Naive thymus-derived CD4-positive, alpha-beta T cell (primary cell): ENCODE data around the gene TUNAR. TPM values are rescaled to one million over a fixed set of nuclear protein-coding genes. Genes with fewer than 3 reads are reported as not detected.

Experiments
- ATAC-seq: fragments of 150-1000 bp; cut with Tn5 transposase; 2 replicates; pipeline ENCODE4 v1.10.0; 2021; ENCODE audit warnings: mild to moderate bottlenecking, moderate library complexity
- CTCF ChIA-PET: fragments of 350-600 bp; sonication (Branson Sonifier 250); formaldehyde crosslinking; loops from one replicate; lab custom pipeline; 2021; ENCODE audit warnings: antibody characterized with exemption; lab: Charles Lee
- POLR2A ChIA-PET: fragments of 350-600 bp; sonication (Branson Sonifier 250); formaldehyde crosslinking; loops from one replicate; lab custom pipeline; 2021; ENCODE audit warnings: antibody characterized with exemption, inconsistent platforms; lab: Charles Lee
- DNase-seq, 9 donors: peaks; one replicate each; pipeline versions ENCODE4 v3.0.0 to v3.0.0-alpha.2; 2020 to 2022; ENCODE audit warnings: mixed read lengths in 1 of 9
- H3K27ac ChIP-seq: one replicate; pipeline ENCODE4 v1.7.0; 2013; ENCODE audit warnings: mild to moderate bottlenecking, low read depth, low read length, moderate library complexity
- H3K27me3 ChIP-seq, 2 donors: one replicate each; pipeline ENCODE4 v1.7.0; 2013; ENCODE audit warnings: low read length in 2 of 2, mild to moderate bottlenecking in 2 of 2, moderate library complexity in 2 of 2; ENCODE audit not compliant: control insufficient read depth in 2 of 2, insufficient read depth in 2 of 2
- H3K36me3 ChIP-seq, 3 experiments: 1 replicate in 2 of 3; 2 replicates in 1 of 3; pipeline ENCODE4 v1.7.0; 2013; ENCODE audit warnings: low read length in 3 of 3, mild to moderate bottlenecking in 3 of 3, moderate library complexity in 1 of 3; ENCODE audit not compliant: insufficient read depth in 3 of 3, control insufficient read depth in 2 of 3
- H3K4me1 ChIP-seq, 2 donors: one replicate each; pipeline ENCODE4 v1.7.0; 2013; ENCODE audit warnings: low read length in 2 of 2, mild to moderate bottlenecking in 2 of 2, moderate library complexity in 1 of 2; ENCODE audit not compliant: control insufficient read depth in 2 of 2, insufficient read depth in 2 of 2
- H3K4me3 ChIP-seq: 2 replicates; pipeline ENCODE4 v1.7.0; 2013; ENCODE audit warnings: mild to moderate bottlenecking, low read length
- H3K9me3 ChIP-seq, 3 experiments: 1 replicate in 2 of 3; 2 replicates in 1 of 3; pipeline ENCODE4 v1.7.0; 2013; ENCODE audit warnings: low read length in 3 of 3; ENCODE audit not compliant: control insufficient read depth in 2 of 3
- H3K27ac Mint-ChIP-seq, 9 donors: one replicate each; pipeline ENCODE4 v1.8.0; 2020 to 2022; ENCODE audit warnings: mixed read lengths in 9 of 9, mild to moderate bottlenecking in 8 of 9, moderate library complexity in 5 of 9, inconsistent platforms in 2 of 9
- H3K27me3 Mint-ChIP-seq, 5 donors: one replicate each; pipeline ENCODE4 v1.8.0; 2021 to 2022; ENCODE audit warnings: mixed read lengths in 5 of 5, mild to moderate bottlenecking in 1 of 5
- H3K36me3 Mint-ChIP-seq, 5 donors: one replicate each; pipeline ENCODE4 v1.8.0; 2020 to 2022; ENCODE audit warnings: mixed read lengths in 5 of 5, mild to moderate bottlenecking in 3 of 5, inconsistent platforms in 1 of 5
- H3K4me1 Mint-ChIP-seq, 7 donors: one replicate each; pipeline ENCODE4 v1.8.0; 2020 to 2022; ENCODE audit warnings: mixed read lengths in 7 of 7, mild to moderate bottlenecking in 3 of 7, inconsistent platforms in 1 of 7
- H3K4me3 Mint-ChIP-seq, 10 donors: one replicate each; pipeline ENCODE4 v1.8.0; 2020 to 2022; ENCODE audit warnings: mild to moderate bottlenecking in 10 of 10, mixed read lengths in 10 of 10, moderate library complexity in 6 of 10, inconsistent platforms in 2 of 10
- H3K9me3 Mint-ChIP-seq, 11 donors: one replicate each; pipeline ENCODE4 v1.8.0; 2020 to 2022; ENCODE audit warnings: mixed read lengths in 11 of 11, mild to moderate bottlenecking in 4 of 11, inconsistent platforms in 1 of 11, moderate library complexity in 1 of 11
- intact Hi-C, 2 donors: fragments of 100-400 bp; cut with micrococcal nuclease; formaldehyde crosslinking; loops; one replicate each; pipeline ENCODE4 v1.15.1; 2023
- polyA plus RNA-seq, 2 donors: library from polyadenylated mRNA; unstranded; fragments of 300-500 nt; fragmentation: Illumina TruSeq; gene quantifications; one replicate each; pipeline ENCODE4 v1.2.3, GENCODE V29; 2021
- total RNA-seq, 6 experiments: library from RNA in 5 of 6; stranded (reverse) in 5 of 6; gene quantifications; 1 replicate in 5 of 6; 2 replicates in 1 of 6; pipeline ENCODE4 v1.2.3 and lab custom pipeline; 2021 to 2026

TUNAR gene
- total and polyA plus RNA-seq, 7 experiments from 2014 or later, result not detected

DNA sequence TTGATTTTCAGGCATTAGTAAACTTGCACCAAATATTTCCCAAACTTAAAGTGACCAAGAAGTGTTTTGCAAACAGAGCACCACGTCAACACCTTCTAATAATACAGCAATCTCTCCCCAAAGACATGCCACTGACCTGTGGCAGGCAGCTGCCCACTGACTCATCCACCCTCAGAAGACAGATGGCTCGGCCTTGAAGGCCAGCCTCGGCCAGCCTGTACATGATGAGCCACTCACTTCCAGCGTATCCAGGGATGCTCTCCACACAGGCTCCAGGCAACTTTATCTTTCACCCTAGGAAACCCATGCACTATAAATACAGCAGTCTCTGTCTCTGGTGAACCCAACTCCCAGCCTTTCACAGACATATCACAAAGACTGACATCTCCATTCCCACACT, 62.7 kb downstream of the TUNAR start:
- Histone ChIP-seq H3K4me1 (no peaks in the 10 kb centered on the region), H3K36me3 (no peaks in the 10 kb centered on the region), H3K4me3 (no peak overlapping the region), H3K9me3 (peaks cover 0 to 13% (median 0%) of the 10 kb centered on the region in 3 experiments), H3K27ac (no peak overlapping the region), H3K27me3 (no peaks in the 10 kb centered on the region)
- intact Hi-C loops, result loop anchor here in 1 of 2 donors (5.0 kb wide), 1 partner anchor 157 kb away; no protein-coding TSS in a partner anchor
- ChIA-PET POLR2A (no interaction called here), CTCF (no interaction called here)
- Mint-ChIP-seq H3K9me3 (peaks cover 5 to 41% (median 16%) of the 10 kb centered on the region in 11 donors), H3K4me1 (no peaks in the 10 kb centered on the region), H3K27ac (no peak overlapping the region), H3K27me3 (peaks cover 0 to 33% (median 13%) of the 10 kb centered on the region in 5 donors), H3K4me3 (no peak overlapping the region), H3K36me3 (peaks cover 0 to 4% (median 0%) of the 10 kb centered on the region in 5 donors)
- ATAC-seq (no peak), DNase-seq (no peak)

DNA sequence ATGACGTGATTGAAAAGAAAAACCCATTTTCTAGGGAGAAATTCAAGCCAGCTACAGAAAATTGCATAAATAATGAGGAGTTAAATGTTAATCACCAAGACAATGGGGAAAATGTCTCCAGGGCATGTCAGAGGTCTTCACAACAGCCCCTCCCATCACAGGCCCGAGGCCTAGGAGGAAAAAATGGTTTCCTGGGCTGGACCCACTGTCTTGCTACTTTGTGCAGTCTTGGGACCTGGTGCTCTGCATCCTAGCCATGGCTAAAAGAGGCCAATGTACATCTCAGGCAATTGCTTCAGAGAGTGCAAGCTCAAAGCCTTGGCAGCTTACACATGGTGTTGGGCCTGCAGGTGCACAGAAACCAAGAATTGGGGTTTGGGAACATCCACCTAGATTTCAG, 65.3 kb downstream of the TUNAR start:
- ChIA-PET CTCF (no interaction called here), POLR2A (no interaction called here)
- peaks cover 0 to 8% (median 0%) of the 10 kb centered on the region in 3 experiments for H3K9me3 ChIP-seq
- Mint-ChIP-seq H3K36me3 (peaks cover 0 to 4% (median 0%) of the 10 kb centered on the region in 5 donors), H3K4me3 (no peak overlapping the region), H3K4me1 (no peaks in the 10 kb centered on the region), H3K9me3 (peaks cover 4 to 44% (median 14%) of the 10 kb centered on the region in 11 donors), H3K27ac (no peak overlapping the region), H3K27me3 (peaks cover 2 to 47% (median 30%) of the 10 kb centered on the region in 5 donors)
- intact Hi-C loops, result no loop called here
- H3K27ac ChIP-seq, result no peak overlapping the region
- H3K4me1 ChIP-seq, result no peaks in the 10 kb centered on the region
- no peak for ATAC-seq
- H3K27me3 ChIP-seq, result no peaks in the 10 kb centered on the region
- H3K4me3 ChIP-seq, result no peak overlapping the region
- DNase-seq, result no peak
- no peaks in the 10 kb centered on the region for H3K36me3 ChIP-seq

DNA sequence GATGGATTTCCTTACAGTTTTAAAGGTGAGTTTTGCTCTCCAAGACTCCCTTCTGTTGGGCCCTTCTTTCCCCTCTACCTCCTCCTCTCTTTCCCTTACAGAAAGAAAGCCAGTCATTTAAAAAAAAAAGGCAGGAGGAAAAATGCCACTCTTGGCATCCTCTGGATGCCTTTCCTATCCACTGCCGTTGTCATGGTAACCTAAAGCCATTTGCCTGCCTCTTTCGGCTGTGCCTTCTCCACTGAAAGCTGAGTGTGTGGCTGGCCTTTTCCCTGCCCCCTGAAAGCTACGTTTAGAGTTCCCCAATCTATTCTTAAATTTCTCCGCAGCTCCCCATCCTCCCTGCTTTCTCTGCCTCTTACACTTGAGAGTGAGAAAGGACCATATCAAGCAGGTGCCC, 67.1 kb downstream of the TUNAR start:
- POLR2A ChIA-PET, result interaction anchor here (0.7 kb wide), 1 partner anchor 964 kb away, joined by 3 read pairs; no protein-coding TSS in a partner anchor
- H3K4me1 ChIP-seq, result no peaks in the 10 kb centered on the region
- H3K27ac Mint-ChIP-seq, result no peak overlapping the region
- H3K9me3 Mint-ChIP-seq, result peaks cover 0 to 41% (median 10%) of the 10 kb centered on the region in 11 donors
- peaks cover 0 to 4% (median 0%) of the 10 kb centered on the region in 5 donors for H3K36me3 Mint-ChIP-seq
- H3K4me1 Mint-ChIP-seq, result no peaks in the 10 kb centered on the region
- no peak overlapping the region for H3K4me3 ChIP-seq
- ATAC-seq (no peak), DNase-seq (no peak)
- H3K9me3 ChIP-seq, result peaks cover 0 to 8% (median 0%) of the 10 kb centered on the region in 3 experiments
- peaks cover 4 to 51% (median 41%) of the 10 kb centered on the region in 5 donors for H3K27me3 Mint-ChIP-seq
- H3K27ac ChIP-seq, result no peak overlapping the region
- no peaks in the 10 kb centered on the region for H3K36me3 ChIP-seq
- intact Hi-C loops, result no loop called here
- no peaks in the 10 kb centered on the region for H3K27me3 ChIP-seq
- no peak overlapping the region for H3K4me3 Mint-ChIP-seq
- CTCF ChIA-PET, result no interaction called here

DNA sequence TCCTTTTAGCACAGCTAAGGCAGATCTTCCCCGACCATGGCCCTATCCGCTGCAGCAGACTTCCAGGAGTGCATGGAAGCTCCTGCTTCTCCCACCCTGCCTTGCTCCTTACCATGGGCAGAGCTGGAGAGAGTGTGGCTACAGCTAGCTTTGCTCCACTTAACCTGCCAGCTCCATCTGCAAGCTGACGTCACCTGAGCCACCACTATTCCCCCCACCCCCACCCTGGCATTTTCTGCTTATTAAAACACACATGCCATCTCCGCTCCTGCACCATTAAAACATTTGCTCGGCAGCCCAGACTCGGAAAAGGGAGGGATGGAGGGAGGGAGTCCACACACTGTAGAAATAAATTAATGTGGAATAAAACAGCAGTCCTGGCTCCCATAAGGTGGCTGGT, 67.8 kb downstream of the TUNAR start:
- Histone ChIP-seq H3K27me3 (no peaks in the 10 kb centered on the region), H3K4me1 (no peaks in the 10 kb centered on the region), H3K36me3 (no peaks in the 10 kb centered on the region), H3K9me3 (peaks cover 0 to 8% (median 0%) of the 10 kb centered on the region in 3 experiments), H3K27ac (no peak overlapping the region), H3K4me3 (no peak overlapping the region)
- ATAC-seq (no peak), DNase-seq (no peak)
- POLR2A ChIA-PET, result no interaction called here
- intact Hi-C loops, result no loop called here
- H3K9me3 Mint-ChIP-seq, result peaks cover 0 to 41% (median 9%) of the 10 kb centered on the region in 11 donors
- no peak overlapping the region for H3K27ac Mint-ChIP-seq
- peaks cover 0 to 4% (median 0%) of the 10 kb centered on the region in 5 donors for H3K36me3 Mint-ChIP-seq
- H3K4me1 Mint-ChIP-seq, result no peaks in the 10 kb centered on the region
- H3K4me3 Mint-ChIP-seq, result no peak overlapping the region
- H3K27me3 Mint-ChIP-seq, result peaks cover 4 to 48% (median 37%) of the 10 kb centered on the region in 5 donors
- CTCF ChIA-PET, result no interaction called here

DNA sequence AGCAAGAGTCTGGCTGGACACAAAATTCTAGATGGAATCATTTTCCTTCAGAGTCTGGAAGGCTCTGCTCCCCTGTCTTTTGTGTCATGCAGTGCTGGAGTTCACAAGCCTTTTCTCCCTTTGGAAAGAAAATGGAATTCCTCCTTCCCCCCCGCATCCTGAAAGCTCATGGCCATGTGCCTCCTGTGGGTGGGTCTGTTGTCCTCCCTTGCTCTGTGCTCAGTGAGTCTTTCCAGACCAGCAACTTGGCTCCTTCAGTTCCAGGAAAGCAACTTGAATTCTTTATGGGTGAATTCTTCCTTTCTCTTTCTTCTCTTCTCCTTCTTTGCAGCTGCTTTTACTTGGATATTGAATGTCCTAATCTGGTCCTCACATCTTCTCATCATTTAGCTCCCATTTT, 70.2 kb downstream of the TUNAR start:
- no peaks in the 10 kb centered on the region for H3K36me3 ChIP-seq
- H3K27ac ChIP-seq, result no peak overlapping the region
- DNase-seq (no peak), ATAC-seq (no peak)
- no peaks in the 10 kb centered on the region for H3K27me3 ChIP-seq
- intact Hi-C loops, result no loop called here
- no peak overlapping the region for H3K27ac Mint-ChIP-seq
- H3K4me1 Mint-ChIP-seq, result no peaks in the 10 kb centered on the region
- H3K4me3 Mint-ChIP-seq, result no peak overlapping the region
- no peaks in the 10 kb centered on the region for H3K4me1 ChIP-seq
- H3K9me3 Mint-ChIP-seq, result peaks cover 0 to 28% (median 6%) of the 10 kb centered on the region in 11 donors
- CTCF ChIA-PET, result no interaction called here
- H3K4me3 ChIP-seq, result no peak overlapping the region
- POLR2A ChIA-PET, result no interaction called here
- peaks cover 0 to 8% (median 0%) of the 10 kb centered on the region in 3 experiments for H3K9me3 ChIP-seq
- H3K27me3 Mint-ChIP-seq, result peaks cover 4 to 57% (median 40%) of the 10 kb centered on the region in 5 donors
- peaks cover 0 to 4% (median 0%) of the 10 kb centered on the region in 5 donors for H3K36me3 Mint-ChIP-seq

DNA sequence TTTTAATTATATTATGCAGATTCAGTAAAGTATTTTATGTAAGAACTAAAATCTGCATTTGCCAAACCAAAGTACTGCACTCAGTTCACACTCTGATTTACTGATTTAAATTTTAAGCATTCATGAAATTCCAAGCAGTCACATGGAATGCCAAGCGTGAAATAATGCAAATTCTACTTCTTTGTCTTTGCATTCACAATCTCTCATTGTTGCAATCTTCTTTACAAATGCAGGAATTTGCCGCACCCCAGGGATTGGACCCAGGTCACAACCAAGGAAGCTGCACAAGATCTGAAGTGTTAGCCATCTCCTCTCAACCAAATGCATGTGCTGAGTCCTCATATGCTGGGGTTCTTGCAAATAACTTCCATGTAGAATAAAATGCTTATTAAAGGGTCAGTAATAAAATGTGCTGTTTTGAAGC, 71.9 kb downstream of the TUNAR start:
- Mint-ChIP-seq H3K27me3 (peaks cover 4 to 59% (median 47%) of the 10 kb centered on the region in 5 donors), H3K4me1 (no peaks in the 10 kb centered on the region), H3K4me3 (no peak overlapping the region), H3K27ac (no peak overlapping the region), H3K36me3 (peaks cover 0 to 4% (median 0%) of the 10 kb centered on the region in 5 donors), H3K9me3 (peaks cover 0 to 20% (median 0%) of the 10 kb centered on the region in 11 donors)
- Histone ChIP-seq H3K36me3 (no peaks in the 10 kb centered on the region), H3K9me3 (no peaks in the 10 kb centered on the region), H3K27ac (no peak overlapping the region), H3K4me1 (no peaks in the 10 kb centered on the region), H3K4me3 (no peak overlapping the region), H3K27me3 (no peaks in the 10 kb centered on the region)
- DNase-seq (no peak), ATAC-seq (no peak)
- ChIA-PET CTCF (no interaction called here), POLR2A (no interaction called here)
- intact Hi-C loops, result no loop called here

DNA sequence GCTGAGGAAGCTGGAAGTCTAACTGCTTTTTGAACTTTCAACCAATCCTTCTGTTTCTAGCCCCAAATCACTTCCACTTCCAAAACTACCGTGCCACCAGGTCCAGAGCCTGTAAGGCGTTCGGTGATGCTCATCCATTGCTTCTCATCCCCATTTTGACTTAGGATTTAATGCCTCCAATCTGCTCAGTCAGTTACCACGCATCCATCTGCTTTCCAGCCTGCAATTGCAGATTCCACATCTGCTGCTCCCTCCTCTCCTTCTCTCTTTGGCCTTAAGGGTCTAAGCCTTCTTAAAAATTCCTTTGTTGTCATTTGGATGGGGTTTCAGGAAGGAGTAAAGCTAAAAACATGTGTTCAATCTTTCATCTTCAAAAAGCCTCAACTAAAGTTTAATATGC, 74.7 kb downstream of the TUNAR start:
- Mint-ChIP-seq H3K4me1 (no peaks in the 10 kb centered on the region), H3K9me3 (peaks cover 0 to 6% (median 0%) of the 10 kb centered on the region in 11 donors), H3K27me3 (peaks cover 3 to 61% (median 38%) of the 10 kb centered on the region in 5 donors), H3K27ac (no peak overlapping the region), H3K36me3 (peaks cover 0 to 4% (median 0%) of the 10 kb centered on the region in 5 donors), H3K4me3 (no peak overlapping the region)
- intact Hi-C loops, result no loop called here
- no peaks in the 10 kb centered on the region for H3K4me1 ChIP-seq
- ChIA-PET POLR2A (no interaction called here), CTCF (no interaction called here)
- ATAC-seq (no peak), DNase-seq (no peak)
- no peak overlapping the region for H3K27ac ChIP-seq
- H3K36me3 ChIP-seq, result no peaks in the 10 kb centered on the region
- H3K9me3 ChIP-seq, result no peaks in the 10 kb centered on the region
- H3K4me3 ChIP-seq, result no peak overlapping the region
- no peaks in the 10 kb centered on the region for H3K27me3 ChIP-seq
